ENCODE measurements around the gene FOXS1.

FOXS1 gene

GRCh38 chr20:31861135-31861384, 15.7 kb upstream of the FOXS1 start:
- no peak for DNase-seq (ENCODE audit: low read depth)

- DNase-seq (ENCODE audit: low read depth), result no peak
These were observed 15.2 kb upstream of the FOXS1 start for GRCh38 chr20:31860390-31861134.

GRCh38 chr20:31859998-31860380, 14.6 kb upstream of the FOXS1 start:
- DNase-seq (ENCODE audit: low read depth), result no peak

GRCh38 chr20:31859266-31859997, 14.0 kb upstream of the FOXS1 start:
- DNase-seq (ENCODE audit: low read depth), result no peak

GRCh38 chr20:31858760-31859083, 13.3 kb upstream of the FOXS1 start:
- no peak for DNase-seq (ENCODE audit: low read depth)

GRCh38 chr20:31857861-31858759, 12.7 kb upstream of the FOXS1 start:
- DNase-seq (ENCODE audit: low read depth), result no peak

- DNase-seq (ENCODE audit: low read depth), result no peak
These were observed 11.1 kb upstream of the FOXS1 start for GRCh38 chr20:31856516-31856915.

- no peak for DNase-seq (ENCODE audit: low read depth)
These were observed 8.1 kb upstream of the FOXS1 start for GRCh38 chr20:31853481-31853880.

- DNase-seq (ENCODE audit: low read depth), result no peak
These were observed 6.0 kb upstream of the FOXS1 start for GRCh38 chr20:31851240-31851955.

GRCh38 chr20:31849306-31849930, 4.0 kb upstream of the FOXS1 start:
- no peak for DNase-seq (ENCODE audit: low read depth)

- no peak for DNase-seq (ENCODE audit: low read depth)
These were observed 2.9 kb upstream of the FOXS1 start for GRCh38 chr20:31848088-31848999.

- DNase-seq (ENCODE audit: low read depth), result no peak
These were observed 1.4 kb upstream of the FOXS1 start for GRCh38 chr20:31846793-31847138.

- no peak for DNase-seq (ENCODE audit: low read depth)
These were observed 586 bp downstream of the FOXS1 start for GRCh38 chr20:31844737-31845299.

- no peak for DNase-seq (ENCODE audit: low read depth)
These were observed 1.5 kb downstream of the FOXS1 start for GRCh38 chr20:31843881-31844280.

GRCh38 chr20:31843288-31843687, 2.1 kb downstream of the FOXS1 start:
- no peak for DNase-seq (ENCODE audit: low read depth)

- DNase-seq (ENCODE audit: low read depth), result no peak
These were observed 2.8 kb downstream of the FOXS1 start for GRCh38 chr20:31842471-31843157.

- DNase-seq (ENCODE audit: low read depth), result no peak
These were observed 3.5 kb downstream of the FOXS1 start for GRCh38 chr20:31841928-31842327.

- DNase-seq (ENCODE audit: low read depth), result no peak
These were observed 4.2 kb downstream of the FOXS1 start for GRCh38 chr20:31840906-31841816.
